Suprapubic skin (tissue), 4 donors: ENCODE data around the gene RAB24. TPM values are rescaled to one million over a fixed set of nuclear protein-coding genes. Genes with fewer than 3 reads are reported as not detected.
"Not testable (repeated sequence)": the region's sequence is repeated elsewhere in the genome, so short reads cannot be mapped to it uniquely, and the experiment has no call there.

Experiments
- DNase-seq, 2 donors: peaks; one replicate each; pipeline ENCODE4 v3.0.0-alpha.2; 2019; ENCODE audit warnings: low spot score in 2 of 2
- H3K27ac ChIP-seq: fragments of 200-600 bp; sonication (generic); one replicate; pipeline ENCODE4 v1.5.1; 2019
- H3K27me3 ChIP-seq: fragments of 200-600 bp; sonication (generic); one replicate; pipeline ENCODE4 v1.5.1; 2019
- H3K36me3 ChIP-seq: fragments of 200-600 bp; sonication (generic); one replicate; pipeline ENCODE4 v1.5.1; 2019
- H3K4me1 ChIP-seq: fragments of 200-600 bp; sonication (generic); one replicate; pipeline ENCODE4 v1.5.1; 2019
- H3K4me3 ChIP-seq: fragments of 200-600 bp; sonication (generic); one replicate; pipeline ENCODE4 v1.5.1; 2019; ENCODE audit warnings: mild to moderate bottlenecking
- H3K9me3 ChIP-seq: fragments of 200-600 bp; sonication (generic); one replicate; pipeline ENCODE4 v1.5.1; 2019
- CTCF ChIP-seq, 2 donors: fragments of 200-600 bp in 1 of 2; fragments of 450-650 bp in 1 of 2; sonication (generic) in 1 of 2; IDR thresholded peaks; one replicate each; pipeline ENCODE4 v1.5.1; 2016 to 2019; ENCODE audit warnings: antibody characterized with exemption in 2 of 2, mild to moderate bottlenecking in 1 of 2, moderate library complexity in 1 of 2
- EP300 ChIP-seq: sonication (generic); formaldehyde crosslinking; IDR thresholded peaks from one replicate; pipeline ENCODE4 v1.6.1; 2017; ENCODE audit warnings: antibody characterized with exemption
- POLR2A ChIP-seq, 2 donors: fragments of 450-650 bp; IDR thresholded peaks; one replicate each; pipeline ENCODE4 v1.6.1; 2017; ENCODE audit warnings: antibody characterized with exemption in 2 of 2, mild to moderate bottlenecking in 2 of 2, moderate library complexity in 2 of 2
- POLR2AphosphoS5 ChIP-seq, 3 donors: sonication (generic); formaldehyde crosslinking; IDR thresholded peaks; one replicate each; pipeline ENCODE4 v1.6.1; 2017; ENCODE audit warnings: antibody characterized with exemption in 3 of 3
- WGBS: methylation state at CpG from one replicate; pipeline ENCODE4 v1.1.5; 2018; 5-methylcytosine and 5-hydroxymethylcytosine counted together
- total RNA-seq, 4 donors: library from RNA; depleted of rRNA; stranded (reverse); fragments of >200 nt; gene quantifications; one replicate each; pipeline ENCODE4 v1.1.0, GENCODE V29; 2016

Gene RAB24
- total RNA-seq, 4 donors from 2014 or later = 36.7 to 70.1 (median 43.3) TPM

DNA sequence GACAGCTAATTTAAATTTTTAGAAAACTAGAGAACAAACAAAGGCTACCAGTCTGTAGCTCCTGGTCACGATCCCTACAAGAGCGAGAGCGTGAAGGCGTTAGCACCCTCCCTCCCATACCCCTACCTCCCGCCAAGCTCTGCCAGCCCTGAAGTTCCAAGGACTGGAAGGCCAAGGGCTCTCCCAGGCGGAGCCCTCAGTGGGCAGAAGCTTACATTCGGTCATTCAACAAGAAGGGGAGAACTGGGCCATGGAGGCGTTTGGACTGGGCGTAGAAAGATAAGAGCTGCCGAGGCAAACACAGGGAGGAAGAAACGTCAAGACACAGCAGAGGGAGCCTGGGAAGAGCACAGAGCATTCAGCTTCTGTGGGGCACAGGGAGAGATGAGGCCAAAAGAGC lies 5.2 kb upstream of the RAB24 start:
- no peak overlapping the region for H3K4me3 ChIP-seq
- WGBS = 92% methylated on average over 11 of the region's 11 CpGs
- peaks cover 27% of the 10 kb centered on the region for H3K36me3 ChIP-seq
- no peaks in the 10 kb centered on the region for H3K9me3 ChIP-seq
- no peaks in the 10 kb centered on the region for H3K27me3 ChIP-seq
- H3K27ac ChIP-seq = no peak overlapping the region
- TF ChIP-seq POLR2A (IDR thresholded peaks at IDR 0.05) = no peak
- TF ChIP-seq CTCF (IDR thresholded peaks at IDR 0.05) = no peak
- no peak for TF ChIP-seq EP300
- no peak for TF ChIP-seq POLR2AphosphoS5 (IDR thresholded peaks at IDR 0.05)
- DNase-seq = no peak
- H3K4me1 ChIP-seq = peaks cover 67% of the 10 kb centered on the region

GRCh38 chr5:177307544-177308363 lies 4.2 kb upstream of the RAB24 start:
- Histone ChIP-seq H3K27me3 (no peaks in the 10 kb centered on the region), H3K4me1 (peaks cover 69% of the 10 kb centered on the region), H3K27ac (no peak overlapping the region), H3K9me3 (no peaks in the 10 kb centered on the region), H3K36me3 (peaks cover 27% of the 10 kb centered on the region), H3K4me3 (no peak overlapping the region)
- WGBS = 85% methylated on average over 31 of the region's 43 CpGs
- TF ChIP-seq CTCF (IDR thresholded peaks at IDR 0.05) = no peak
- no peak for TF ChIP-seq EP300
- no peak for TF ChIP-seq POLR2AphosphoS5 (IDR thresholded peaks at IDR 0.05)
- TF ChIP-seq POLR2A (IDR thresholded peaks at IDR 0.05) = no peak
- DNase-seq = no peak

DNA sequence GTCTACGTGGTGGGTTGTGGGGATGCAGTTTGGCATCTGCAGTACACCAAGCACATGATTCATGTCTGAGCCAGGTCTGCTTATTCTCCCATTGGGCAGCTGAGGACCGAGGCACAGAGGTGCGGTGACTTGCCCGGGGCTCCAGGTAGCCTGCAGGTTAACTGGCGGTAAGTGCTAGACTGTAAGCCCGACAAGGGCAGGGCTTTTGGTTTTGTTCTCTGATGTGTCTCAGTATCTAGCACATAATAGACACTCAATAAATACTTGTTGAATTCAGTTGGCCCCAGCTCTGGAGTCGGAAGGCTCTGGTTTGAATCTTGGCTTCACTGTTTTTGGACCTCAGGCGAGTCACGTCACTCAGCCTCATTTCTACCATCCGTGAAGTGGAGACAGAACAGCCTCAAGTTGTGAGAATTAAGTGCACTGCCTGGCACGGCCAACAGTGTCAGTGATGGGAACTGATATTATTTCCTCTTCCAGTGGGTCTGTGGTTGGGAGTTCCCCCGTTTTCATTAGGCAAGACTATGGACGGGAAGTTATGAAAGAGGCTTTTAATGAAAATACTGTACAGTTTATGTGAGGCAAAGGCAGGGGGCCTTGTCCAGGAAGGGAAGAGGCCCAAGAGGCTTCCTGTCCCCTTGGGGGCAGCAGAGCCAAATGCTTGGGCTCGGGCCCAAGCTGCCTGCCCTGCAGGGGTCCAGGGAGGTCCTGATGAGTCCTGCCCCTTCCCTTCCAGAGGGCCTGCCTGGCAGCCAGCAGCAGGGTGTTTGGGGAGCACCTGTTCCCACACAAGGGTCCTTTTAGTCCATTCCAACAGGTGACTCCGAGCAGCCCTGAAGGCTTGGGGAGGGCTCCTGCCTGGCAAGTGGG lies 3.4 kb upstream of the RAB24 start:
- Histone ChIP-seq H3K36me3 (peaks cover 27% of the 10 kb centered on the region), H3K27ac (no peak overlapping the region), H3K4me1 (peaks cover 71% of the 10 kb centered on the region), H3K4me3 (no peak overlapping the region), H3K27me3 (no peaks in the 10 kb centered on the region), H3K9me3 (no peaks in the 10 kb centered on the region)
- TF ChIP-seq POLR2A (IDR thresholded peaks at IDR 0.05) = no peak
- no peak for TF ChIP-seq POLR2AphosphoS5 (IDR thresholded peaks at IDR 0.05)
- no peak for TF ChIP-seq CTCF (IDR thresholded peaks at IDR 0.05)
- no peak for TF ChIP-seq EP300
- 69% methylated on average over 11 of the region's 15 CpGs for WGBS
- DNase-seq = peak in 1 of 2 donors; percentile 70

DNA sequence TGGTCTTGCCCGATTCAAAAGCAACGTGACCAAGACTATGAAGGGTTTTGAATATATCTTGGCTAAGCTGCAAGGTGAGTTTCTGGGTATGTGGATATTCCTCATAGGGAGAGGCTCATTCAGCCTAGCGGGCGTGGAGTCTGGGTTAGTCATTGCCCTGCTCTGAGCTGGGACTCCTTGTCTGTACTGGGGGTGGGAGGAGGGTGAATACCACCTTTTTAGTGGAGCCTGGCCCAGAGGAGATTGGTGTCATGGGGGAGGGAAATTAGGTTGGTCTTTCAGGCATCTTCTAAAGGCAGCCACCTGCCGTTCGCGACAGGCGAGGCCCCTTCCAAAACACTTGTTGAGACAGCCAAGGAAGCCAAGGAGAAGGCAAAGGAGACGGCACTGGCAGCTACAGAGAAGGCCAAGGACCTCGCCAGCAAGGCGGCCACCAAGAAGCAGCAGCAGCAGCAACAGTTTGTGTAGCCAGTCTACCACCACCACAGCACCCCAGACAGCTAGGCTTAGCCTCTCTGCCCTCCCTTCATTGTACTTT lies 2.7 kb upstream of the RAB24 start:
- H3K4me3 ChIP-seq, H3K27ac ChIP-seq, H3K9me3 ChIP-seq, H3K27me3 ChIP-seq: not testable (repeated sequence)
- Histone ChIP-seq H3K36me3 (peaks cover 27% of the 10 kb centered on the region), H3K4me1 (peaks cover 71% of the 10 kb centered on the region)
- DNase-seq = peak in 1 of 2 donors; percentile 64
- WGBS = 83% methylated on average over 10 of the region's 11 CpGs

GRCh38 chr5:177304392-177305119 lies 1.0 kb upstream of the RAB24 start:
- no peak for TF ChIP-seq EP300
- TF ChIP-seq CTCF (IDR thresholded peaks at IDR 0.05) = no peak
- Histone ChIP-seq H3K4me3 (peak overlapping the region; percentile 69), H3K4me1 (peaks cover 75% of the 10 kb centered on the region)

More at GRCh38 chr5:177304392-177305119, 1.0 kb upstream of the RAB24 start:
- no peaks in the 10 kb centered on the region for H3K9me3 ChIP-seq
- peaks cover 27% of the 10 kb centered on the region for H3K36me3 ChIP-seq
- 34% methylated on average over 12 of the region's 19 CpGs for WGBS
- H3K27ac ChIP-seq = peak overlapping the region; percentile 85
- peak in 1 of 2 donors; percentile 73 for DNase-seq
- no peaks in the 10 kb centered on the region for H3K27me3 ChIP-seq
